NCI-H187 treated with DMSO at 0.1 percent for 48 hours (cell line): Measurements from ENCODE around the gene USP35.

ENCODE experiments used
- DNase-seq: peaks from one replicate; lab custom pipeline; 2025; lab: John Stamatoyannopoulos, UW

Gene USP35

DNA sequence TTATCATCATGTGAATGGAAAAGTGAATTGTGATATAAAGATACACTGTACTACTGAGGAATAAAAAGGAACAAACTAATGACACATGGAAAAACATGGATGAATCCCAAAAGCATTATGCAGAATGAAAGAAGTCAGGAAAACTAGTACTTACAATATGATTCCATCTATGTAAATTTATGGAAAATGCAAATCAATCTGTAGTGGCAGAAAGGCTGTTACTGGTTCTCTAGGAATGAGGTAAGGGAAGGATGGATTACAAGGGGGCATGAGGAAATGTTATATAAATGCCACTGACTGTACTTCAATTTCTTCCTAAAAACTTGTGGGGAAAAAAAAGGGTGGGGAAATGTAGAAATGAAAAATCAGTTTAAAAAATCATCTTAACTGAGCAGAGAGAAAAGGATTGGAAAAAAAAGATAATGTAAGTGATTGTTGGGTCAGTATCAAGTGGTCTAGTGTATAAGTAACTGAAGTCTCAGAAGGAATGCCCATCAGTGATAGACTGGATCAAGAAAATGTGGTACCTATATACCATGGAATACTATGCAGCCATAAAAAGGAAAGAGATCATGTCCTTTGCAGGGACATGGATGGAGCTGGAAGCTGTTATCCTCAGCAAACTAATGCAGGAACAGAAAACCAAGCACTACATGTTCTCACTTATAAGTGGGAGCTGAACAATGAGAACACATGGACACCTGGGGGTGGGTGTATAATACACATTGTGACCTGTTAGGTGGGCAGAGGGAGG lies 48.8 kb downstream of the USP35 start:
- DNase-seq = no peak

DNA sequence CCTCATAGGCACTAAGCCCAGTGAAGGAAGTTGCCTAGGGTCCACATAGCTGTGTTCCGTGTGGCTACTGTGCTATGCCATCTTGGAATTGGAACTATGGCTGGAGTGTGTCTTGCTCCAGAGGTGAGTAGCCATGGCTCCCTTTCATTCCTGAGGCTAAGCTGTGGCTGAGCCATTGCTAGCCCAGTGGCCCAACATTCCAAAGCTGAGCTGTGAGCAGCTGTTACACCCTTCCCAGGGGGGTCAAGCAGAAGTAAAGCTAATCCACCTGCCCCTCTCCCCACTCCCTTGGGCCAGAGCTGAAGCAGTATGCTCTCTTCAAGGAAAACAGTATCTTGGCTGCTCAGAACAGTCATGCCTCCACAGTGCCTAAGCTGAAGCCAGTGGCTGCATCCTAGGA lies 51.1 kb downstream of the USP35 start:
- DNase-seq = no peak

DNA sequence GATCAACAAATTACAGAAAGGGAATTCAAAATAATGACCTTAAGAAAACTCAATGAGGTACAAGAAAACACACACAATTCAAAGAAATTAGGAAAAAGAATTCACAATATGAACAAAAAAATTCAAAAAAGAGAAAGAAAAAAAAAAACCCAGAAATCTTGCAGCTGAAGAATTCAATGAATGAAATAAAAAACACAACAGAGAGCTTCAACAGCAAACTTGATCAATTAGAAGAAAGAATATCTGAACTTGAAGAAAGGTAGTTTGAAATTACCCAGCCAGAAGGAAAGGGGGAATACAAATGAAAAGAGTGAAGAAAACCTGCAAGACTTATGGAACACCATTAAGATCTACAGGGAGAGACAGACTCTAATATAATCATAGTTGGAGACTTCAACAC lies 52.8 kb downstream of the USP35 start:
- DNase-seq = no peak

DNA sequence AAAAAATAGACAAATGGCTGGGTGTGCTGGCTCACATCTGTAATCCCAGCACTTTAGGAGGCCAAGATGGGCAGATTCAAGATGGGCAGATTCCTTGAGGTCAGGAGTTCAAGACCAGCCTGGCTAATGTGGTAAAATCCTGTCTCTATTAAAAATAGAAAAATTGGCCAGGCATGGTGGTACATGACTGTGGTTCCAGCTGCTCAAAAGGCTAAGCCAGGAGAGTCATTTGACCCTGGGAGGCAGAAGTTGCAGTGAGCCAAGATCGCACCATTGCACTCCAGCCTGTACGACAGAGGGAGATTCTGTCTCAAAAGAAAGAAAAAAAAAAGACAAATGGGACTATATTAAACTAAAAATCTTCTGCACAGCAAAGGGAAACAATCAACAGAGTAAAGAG lies 55.4 kb downstream of the USP35 start:
- DNase-seq = no peak

DNA sequence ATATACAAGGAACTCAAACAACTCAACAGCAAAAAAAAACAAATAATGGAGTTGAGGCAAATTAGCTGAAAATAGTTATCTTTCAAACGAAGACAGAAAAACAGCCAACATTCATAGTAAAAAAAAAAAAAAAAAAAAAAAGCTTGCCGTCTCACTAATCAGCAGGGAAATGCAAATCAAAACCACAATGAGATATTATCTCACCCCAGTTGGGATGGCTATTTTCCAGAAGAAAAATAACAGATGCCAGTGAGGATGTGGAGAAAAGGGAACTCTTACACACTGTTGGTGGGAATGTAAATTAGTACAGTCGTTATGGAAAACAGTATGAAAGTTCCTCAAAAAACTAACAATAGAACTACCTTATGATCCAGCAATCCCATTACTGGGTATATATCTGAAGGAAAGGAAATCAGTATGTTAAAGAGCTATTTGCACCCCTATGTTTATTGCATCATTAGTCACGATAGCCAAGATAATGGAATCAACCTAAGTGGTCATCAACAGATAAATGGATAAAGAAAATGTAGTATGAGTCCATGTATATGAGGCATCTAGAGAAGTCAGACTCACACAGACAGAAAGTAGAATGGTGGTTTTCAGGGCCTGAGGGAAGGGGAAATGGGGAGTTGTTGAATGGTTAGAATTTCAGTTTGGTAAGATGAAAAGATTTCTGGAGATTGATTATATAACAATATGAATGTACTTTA lies 56.0 kb downstream of the USP35 start:
- no peak for DNase-seq

DNA sequence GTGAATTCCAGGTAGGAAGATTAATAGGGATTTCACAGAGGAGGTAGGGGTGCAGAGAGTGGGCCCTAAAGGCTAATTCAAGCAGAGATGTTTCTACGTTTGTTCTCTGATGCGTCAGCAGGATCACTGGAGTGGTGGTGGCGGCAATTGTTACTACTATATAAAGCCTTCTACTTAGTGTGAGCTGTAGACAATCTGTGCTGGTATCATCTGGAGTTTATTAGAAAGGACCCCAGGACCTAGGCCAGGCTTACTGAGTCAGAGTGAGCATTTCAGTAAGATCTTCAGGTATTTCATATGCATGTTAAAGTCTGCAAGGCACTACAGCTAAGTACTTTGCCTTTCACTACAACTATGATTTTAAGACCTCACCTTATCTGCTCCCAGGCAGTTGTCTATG lies 59.5 kb downstream of the USP35 start:
- DNase-seq = no peak

DNA sequence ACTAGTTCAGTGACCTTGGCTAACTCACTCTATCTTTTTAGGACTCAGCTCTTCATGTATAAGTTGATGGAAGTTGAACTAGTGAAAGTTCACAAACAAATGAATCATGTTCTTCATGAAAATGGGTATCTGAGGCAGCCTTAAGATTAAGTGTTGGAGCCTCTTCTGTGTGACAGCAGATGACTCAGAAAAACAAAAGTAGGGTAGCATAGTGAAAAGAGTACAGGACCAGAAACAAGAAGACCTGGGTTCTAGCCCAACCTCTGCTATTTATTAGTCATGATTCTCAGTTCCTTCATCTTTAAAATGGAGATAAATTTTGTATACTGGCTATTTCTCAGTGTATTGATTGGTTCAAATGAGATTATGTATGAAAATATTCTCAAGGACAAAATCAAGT lies 60.2 kb downstream of the USP35 start:
- DNase-seq = no peak

DNA sequence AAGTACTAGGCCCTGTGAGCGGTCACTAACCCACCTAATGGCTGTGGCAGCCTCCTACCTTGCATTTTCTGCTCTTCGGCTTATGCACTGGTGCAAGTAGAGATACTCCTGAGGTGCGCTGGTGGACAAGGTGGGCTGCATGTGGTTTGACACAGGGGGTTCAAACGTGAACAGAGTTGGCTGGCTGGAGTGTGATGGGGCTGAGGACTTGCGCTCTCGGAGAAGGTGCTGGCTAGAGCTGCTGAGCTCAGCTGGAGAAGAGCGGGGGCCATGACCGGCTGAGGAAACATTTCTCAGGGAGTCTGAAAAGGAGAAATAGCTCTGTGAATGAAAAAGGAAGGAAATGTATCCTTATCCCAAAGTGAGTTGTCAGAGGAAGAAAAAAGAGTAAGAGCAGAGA lies 61.4 kb downstream of the USP35 start:
- DNase-seq = no peak

DNA sequence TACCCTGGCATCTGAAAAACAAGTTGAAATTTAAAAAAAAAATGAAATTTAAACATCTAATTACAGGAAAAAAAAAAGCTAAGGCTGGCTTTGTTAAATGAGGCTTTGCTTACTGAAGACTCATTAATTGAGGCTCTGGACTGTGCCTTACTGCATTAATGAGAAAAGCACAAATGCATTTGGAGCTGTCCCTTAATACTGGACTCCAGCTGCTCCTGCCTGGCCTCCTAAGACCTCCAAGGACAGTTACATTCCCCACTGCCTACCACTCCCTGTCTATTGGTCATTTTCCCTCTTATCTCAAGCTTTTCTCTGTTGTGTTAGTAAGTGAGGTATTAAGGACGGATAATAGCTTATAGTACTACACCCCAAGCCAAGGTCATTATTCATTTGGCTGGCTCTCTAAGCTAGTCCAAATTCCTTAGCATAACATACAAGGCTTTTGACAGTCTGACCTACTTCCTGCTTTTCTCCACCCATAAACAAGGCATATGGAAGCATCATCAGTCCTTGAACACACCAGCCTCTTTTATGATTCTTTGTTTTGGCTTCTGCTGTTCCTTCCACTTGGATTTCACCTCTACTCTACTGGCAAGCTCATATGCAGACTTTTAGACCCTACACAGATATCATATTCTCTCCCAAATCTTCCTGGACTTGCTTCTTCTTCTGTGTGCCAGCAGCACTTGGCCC lies 62.5 kb downstream of the USP35 start:
- DNase-seq = no peak

DNA sequence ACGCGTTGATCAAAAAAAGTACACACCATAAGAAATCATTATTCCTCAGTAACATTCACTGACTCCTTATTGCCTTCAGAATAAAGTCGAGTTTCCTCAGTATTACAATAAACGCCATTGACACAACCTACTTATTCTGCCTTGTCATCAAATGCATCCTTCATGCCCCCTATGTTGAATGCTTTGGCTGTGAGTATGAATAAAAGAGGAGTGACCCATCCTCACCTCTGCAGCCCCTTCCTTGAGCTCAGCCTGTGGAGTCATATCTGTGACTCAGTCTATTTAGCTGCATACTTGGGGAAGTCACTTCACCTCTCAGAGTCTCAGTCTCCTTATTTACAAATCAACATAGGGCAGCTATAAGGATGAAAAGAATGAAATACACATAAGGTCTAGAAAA lies 65.1 kb downstream of the USP35 start:
- DNase-seq = no peak

DNA sequence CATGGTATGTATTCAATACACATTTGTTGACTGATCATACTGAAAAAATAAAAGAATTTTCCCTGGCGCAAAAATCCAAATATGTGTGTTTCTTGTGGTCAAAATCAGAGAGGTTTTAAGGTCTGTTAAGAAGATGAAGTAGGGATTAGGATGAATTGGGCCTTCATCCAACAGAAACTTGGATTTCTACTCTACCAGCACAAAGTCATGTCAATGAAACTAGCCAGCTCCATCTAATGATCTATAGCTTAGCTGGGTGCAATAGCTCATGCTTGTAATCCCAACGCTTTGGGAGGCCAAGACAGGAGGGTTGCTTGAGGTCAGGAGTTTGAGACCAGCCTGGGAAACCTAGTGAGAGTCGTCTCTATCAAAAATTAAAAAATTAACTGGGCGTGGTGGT lies 65.5 kb downstream of the USP35 start:
- DNase-seq = no peak

DNA sequence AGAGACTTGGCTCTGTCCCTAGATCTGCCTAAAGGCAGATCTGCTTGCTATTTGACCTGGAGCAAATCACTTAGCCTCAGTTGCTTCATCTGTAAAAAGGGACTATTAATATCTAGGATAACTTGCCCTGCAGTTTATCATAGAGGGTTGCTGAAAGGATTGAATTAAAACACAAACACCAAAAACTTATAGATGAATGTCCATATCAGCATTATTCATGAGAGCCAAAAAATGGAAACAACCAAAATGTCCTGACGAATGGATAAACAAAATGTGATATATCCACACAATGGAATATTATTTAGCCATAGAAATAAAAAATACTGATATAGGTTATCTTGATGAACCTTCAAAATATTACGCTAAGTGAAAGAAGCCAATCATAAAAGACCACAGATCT lies 67.2 kb downstream of the USP35 start:
- DNase-seq = no peak

DNA sequence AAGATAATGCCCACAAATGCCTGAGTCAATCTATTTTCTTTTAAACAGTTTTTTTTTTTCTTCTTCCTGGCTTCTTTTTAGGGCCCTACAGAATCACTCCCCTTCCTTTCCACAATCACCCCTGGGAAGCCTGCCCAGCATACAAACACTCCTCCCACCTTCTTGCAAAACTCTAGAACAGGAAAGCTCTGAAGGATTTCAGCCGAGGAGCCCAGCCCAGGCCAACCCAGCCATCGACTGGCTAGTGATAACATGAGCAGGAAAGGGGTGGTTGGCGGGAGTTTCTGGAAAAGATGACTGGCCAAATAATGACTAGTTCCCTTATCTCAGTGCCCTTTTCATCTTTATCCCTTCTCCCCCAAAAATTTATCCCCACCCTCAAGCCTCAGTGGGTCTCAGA lies 68.2 kb downstream of the USP35 start:
- DNase-seq = no peak

DNA sequence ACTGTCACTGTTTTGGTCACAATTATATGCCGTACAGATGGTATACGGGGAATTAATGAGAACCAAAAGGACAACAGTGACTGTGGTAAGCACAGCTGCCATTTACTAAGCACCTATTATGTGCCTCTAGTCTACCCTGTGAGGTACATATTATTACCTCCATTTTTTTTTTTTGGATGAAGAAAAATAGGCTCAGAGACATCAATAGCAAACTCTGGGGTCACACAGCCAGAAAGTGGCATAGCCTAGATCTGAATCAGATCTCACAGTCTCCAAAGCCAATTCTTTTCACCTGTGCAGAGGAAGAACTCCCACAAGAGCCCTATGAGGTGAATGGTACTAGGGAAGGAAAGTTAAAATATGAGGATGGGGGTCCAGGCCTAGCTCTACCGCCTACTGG lies 68.9 kb downstream of the USP35 start:
- no peak for DNase-seq

DNA sequence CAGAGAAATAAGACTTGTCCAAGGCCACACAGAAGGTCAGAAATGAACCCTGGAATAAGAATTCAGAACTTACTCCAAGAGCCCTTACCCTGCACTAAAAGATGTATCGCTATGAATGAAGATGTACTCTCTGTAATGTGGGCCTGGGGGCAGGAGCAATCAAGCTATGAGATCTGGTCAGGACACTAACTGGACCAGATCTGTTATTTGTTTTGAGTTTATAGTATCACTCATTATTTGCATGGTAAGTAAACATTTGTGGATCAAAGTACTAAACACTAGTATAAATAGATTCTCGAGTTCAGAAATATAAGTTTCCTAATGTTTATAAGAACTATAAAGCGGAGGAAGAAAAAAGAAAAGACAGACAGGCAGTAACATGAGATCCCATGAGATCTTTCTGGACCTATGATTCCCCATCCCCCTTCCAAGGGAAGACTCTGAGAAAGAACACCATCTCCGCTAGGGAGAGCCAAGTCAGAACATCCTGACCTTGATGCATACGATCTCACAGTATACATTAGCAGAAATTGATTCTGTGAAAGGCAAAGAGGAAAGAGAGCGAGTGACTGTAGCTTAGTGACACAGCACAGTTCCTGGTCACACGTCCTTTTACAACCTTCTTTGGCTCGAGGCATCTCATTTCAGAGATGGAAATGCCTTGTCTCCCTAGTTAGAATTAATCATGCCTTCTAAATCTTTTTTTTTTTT lies 71.2 kb downstream of the USP35 start:
- DNase-seq = no peak

DNA sequence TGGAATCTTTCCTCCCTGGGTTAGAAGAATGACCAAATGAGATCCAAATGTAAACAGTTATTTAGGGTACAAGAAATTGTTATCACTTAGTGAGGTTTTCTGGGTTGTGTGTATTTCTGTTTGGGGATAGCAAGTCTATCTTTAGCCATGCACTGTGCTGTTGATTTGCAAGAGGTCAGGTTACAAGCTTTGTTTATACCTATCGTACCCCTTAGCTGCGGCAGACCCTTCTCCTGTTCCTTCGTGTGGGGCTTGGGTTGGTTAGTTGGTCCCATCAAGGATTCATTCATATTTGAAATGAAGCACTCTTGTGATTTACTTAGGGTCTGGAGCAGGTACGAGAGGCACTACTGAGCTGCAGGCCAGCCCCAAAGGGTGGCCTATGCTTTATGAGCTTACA lies 72.6 kb downstream of the USP35 start:
- no peak for DNase-seq

DNA sequence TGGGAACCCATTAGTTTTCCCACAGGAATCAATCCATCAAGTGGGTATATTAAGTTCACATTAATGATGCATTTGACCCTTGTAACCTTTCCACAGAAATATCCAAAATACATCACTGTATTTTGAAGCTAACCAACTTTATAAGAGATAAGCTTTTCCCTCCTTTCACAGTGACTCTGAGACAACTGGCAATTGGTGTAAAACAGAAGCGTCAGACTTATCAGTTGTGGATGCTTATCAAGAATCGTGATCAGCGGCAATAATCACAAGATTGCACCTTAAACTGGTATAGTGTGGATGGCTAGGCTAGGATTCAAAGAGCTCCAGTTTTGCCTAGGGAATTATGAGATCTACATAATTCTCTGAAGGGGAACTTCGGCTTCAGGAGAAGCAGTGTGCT lies 73.1 kb downstream of the USP35 start:
- no peak for DNase-seq

DNA sequence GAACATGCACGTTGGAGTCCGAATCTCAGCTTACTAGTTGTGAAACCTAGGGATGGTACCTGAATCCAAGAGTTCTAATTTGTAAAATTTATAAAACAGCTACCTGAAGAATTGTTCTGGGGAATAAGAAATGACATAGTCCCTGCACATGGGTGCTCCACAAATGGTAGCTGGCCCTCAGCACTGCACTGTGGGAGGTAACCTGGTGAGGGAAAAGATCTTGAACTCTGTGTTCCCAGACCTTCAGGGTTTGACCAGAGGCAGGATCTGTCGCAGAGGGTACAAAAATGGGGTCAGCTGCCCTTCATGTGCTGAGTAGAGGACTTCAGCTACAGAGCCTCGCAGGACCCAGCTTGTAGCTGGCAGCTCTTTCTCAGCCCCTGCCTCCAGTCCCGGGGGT lies 73.5 kb downstream of the USP35 start:
- no peak for DNase-seq

DNA sequence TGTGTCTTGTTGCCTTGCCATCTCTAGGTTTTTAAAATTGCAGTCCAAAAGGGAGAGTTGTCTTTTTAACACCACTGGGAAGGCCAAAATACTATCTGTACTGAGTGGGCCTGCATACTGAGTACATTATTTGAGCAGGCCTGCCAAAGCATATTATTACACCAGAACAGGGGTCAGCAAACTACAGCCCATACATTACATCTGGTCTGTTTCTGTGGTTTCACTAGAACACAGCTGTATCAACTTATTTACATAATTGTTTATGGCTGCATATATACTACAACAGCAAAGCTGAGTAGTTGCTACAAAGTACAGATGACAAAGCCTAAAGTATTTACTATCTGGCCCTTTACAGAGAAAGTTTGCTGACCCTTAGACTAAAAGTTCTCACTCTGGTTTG lies 74.0 kb downstream of the USP35 start:
- DNase-seq = no peak
